HG03442 (cell line): ENCODE results near the gene SYCE3.
A peak's percentile ranks its signal among the peaks of the same experiment; 100 is the strongest.

ENCODE experiments used
- ATAC-seq: cut with Tn5 transposase; IDR thresholded peaks from one replicate; pipeline ENCODE4 v1.9.1; 2021; ENCODE audit warnings: mild to moderate bottlenecking, moderate library complexity; ENCODE audit not compliant: unreplicated experiment

The SYCE3 gene

GRCh38 chr22:50532824-50533796 lies 29.6 kb downstream of the SYCE3 start:
- ATAC-seq, result no peak

GRCh38 chr22:50531962-50532674 lies 30.6 kb downstream of the SYCE3 start:
- no peak for ATAC-seq

- no peak for ATAC-seq
Observed at GRCh38 chr22:50531546-50531961, 31.2 kb downstream of the SYCE3 start.

- no peak for ATAC-seq
Observed at GRCh38 chr22:50530877-50531545, 31.7 kb downstream of the SYCE3 start.

GRCh38 chr22:50530580-50530876 lies 32.2 kb downstream of the SYCE3 start:
- ATAC-seq, result no peak

GRCh38 chr22:50529897-50530579 lies 32.7 kb downstream of the SYCE3 start, which contains the start of gene TYMP:
TYMP (minus strand) TSS chr22:50530012; CDS start chr22:50529709, 303 bp downstream.
- ATAC-seq, result peak; percentile 19

GRCh38 chr22:50529416-50529896 lies 33.3 kb downstream of the SYCE3 start:
- ATAC-seq, result no peak

- no peak for ATAC-seq
Observed at GRCh38 chr22:50528682-50529415, 33.9 kb downstream of the SYCE3 start.

GRCh38 chr22:50527921-50528681 lies 34.6 kb downstream of the SYCE3 start:
- ATAC-seq, result no peak

- ATAC-seq, result no peak
Observed at GRCh38 chr22:50526834-50527801, 35.6 kb downstream of the SYCE3 start.

- ATAC-seq, result peak; percentile 27
Observed at GRCh38 chr22:50526108-50526833, 36.4 kb downstream of the SYCE3 start.

- no peak for ATAC-seq
Observed at GRCh38 chr22:50525858-50526107, 36.9 kb downstream of the SYCE3 start.

GRCh38 chr22:50525104-50525857 lies 37.4 kb downstream of the SYCE3 start, which contains the start of gene SCO2:
SCO2 (minus strand) TSS chr22:50525598; CDS start chr22:50524411, 1,187 bp downstream.
- peak; percentile 33 for ATAC-seq

- ATAC-seq, result no peak
Observed at GRCh38 chr22:50524676-50525103, 38.0 kb downstream of the SYCE3 start.

GRCh38 chr22:50523806-50524675 lies 38.7 kb downstream of the SYCE3 start:
- ATAC-seq, result no peak

- ATAC-seq, result no peak
Observed at GRCh38 chr22:50523458-50523805, 39.3 kb downstream of the SYCE3 start.
